ENCODE measurements around the gene TLR9. TPM values are rescaled to one million over a fixed set of nuclear protein-coding genes. Genes with fewer than 3 reads are reported as not detected.

The TLR9 gene
- total RNA-seq, 3 donors from 2014 or later: 0.29 TPM; not detected in 2

GRCh38 chr3:52233968-52234367, 8.5 kb upstream of the TLR9 start:
- no peak for DNase-seq (ENCODE audit: low spot score in 2 of 2)
- TF ChIP-seq CTCF (IDR thresholded peaks at IDR 0.05): no peak
- TF ChIP-seq POLR2AphosphoS5 (IDR thresholded peaks at IDR 0.05): no peak
- TF ChIP-seq POLR2A (IDR thresholded peaks at IDR 0.05): no peak
- H3K4me1 ChIP-seq: peaks cover 13 to 15% of the 10 kb centered on the region in 2 donors
- no peak overlapping the region for H3K4me3 ChIP-seq
- H3K36me3 ChIP-seq: peaks cover 5% of the 10 kb centered on the region
- peak overlapping the region in 1 of 2 donors; percentile 8 for H3K27ac ChIP-seq
- intact Hi-C loops (cut with DNase I; ENCODE audit: low total_unique reads): loop anchor here (10.0 kb wide), 1 partner anchor 91 kb away; no protein-coding TSS in a partner anchor
- H3K27me3 ChIP-seq: no peaks in the 10 kb centered on the region
- no peaks in the 10 kb centered on the region for H3K9me3 ChIP-seq

GRCh38 chr3:52233108-52233591, 7.7 kb upstream of the TLR9 start:
- TF ChIP-seq POLR2A (IDR thresholded peaks at IDR 0.05) (no peak), POLR2AphosphoS5 (IDR thresholded peaks at IDR 0.05) (no peak), CTCF (IDR thresholded peaks at IDR 0.05) (no peak)
- H3K27ac ChIP-seq: no peak overlapping the region
- H3K36me3 ChIP-seq: peaks cover 6% of the 10 kb centered on the region
- H3K4me1 ChIP-seq: peaks cover 13 to 14% of the 10 kb centered on the region in 2 donors
- H3K27me3 ChIP-seq: no peaks in the 10 kb centered on the region
- DNase-seq (ENCODE audit: low spot score in 2 of 2): no peak
- H3K9me3 ChIP-seq: no peaks in the 10 kb centered on the region
- H3K4me3 ChIP-seq: no peak overlapping the region
- intact Hi-C loops (cut with DNase I; ENCODE audit: low total_unique reads): loop anchor here (10.0 kb wide), 1 partner anchor 92 kb away; no protein-coding TSS in a partner anchor

- intact Hi-C loops (cut with DNase I; ENCODE audit: low total_unique reads): loop anchor here (10.0 kb wide), 1 partner anchor 92 kb away; no protein-coding TSS in a partner anchor
Observed at GRCh38 chr3:52232279-52233107, 7.0 kb upstream of the TLR9 start.

GRCh38 chr3:52231502-52232278, 6.2 kb upstream of the TLR9 start:
- Histone ChIP-seq H3K27ac (peak overlapping the region in 1 of 2 donors; percentile 1), H3K9me3 (no peaks in the 10 kb centered on the region), H3K4me1 (peaks cover 3 to 8% of the 10 kb centered on the region in 2 donors), H3K36me3 (peaks cover 6% of the 10 kb centered on the region), H3K4me3 (no peak overlapping the region), H3K27me3 (no peaks in the 10 kb centered on the region)
- TF ChIP-seq POLR2AphosphoS5 (IDR thresholded peaks at IDR 0.05) (peak in 2 of 3 donors; percentile 29 to 42), CTCF (IDR thresholded peaks at IDR 0.05) (peak; percentile 66 to 85 (median 73)), POLR2A (IDR thresholded peaks at IDR 0.05) (no peak)
- intact Hi-C loops (cut with DNase I; ENCODE audit: low total_unique reads): loop anchor here (10.0 kb wide), 1 partner anchor 93 kb away; no protein-coding TSS in a partner anchor
- peak in 1 of 2 donors; percentile 72 for DNase-seq (ENCODE audit: low spot score in 2 of 2)

More at GRCh38 chr3:52232279-52233107, 7.0 kb upstream of the TLR9 start:
- H3K9me3 ChIP-seq: no peaks in the 10 kb centered on the region
- peaks cover 9 to 13% of the 10 kb centered on the region in 2 donors for H3K4me1 ChIP-seq
- no peak for TF ChIP-seq CTCF (IDR thresholded peaks at IDR 0.05)
- no peak for TF ChIP-seq POLR2AphosphoS5 (IDR thresholded peaks at IDR 0.05)
- no peak for TF ChIP-seq POLR2A (IDR thresholded peaks at IDR 0.05)
- H3K4me3 ChIP-seq: no peak overlapping the region
- peak overlapping the region in 1 of 2 donors; percentile 1 for H3K27ac ChIP-seq
- peaks cover 6% of the 10 kb centered on the region for H3K36me3 ChIP-seq
- no peaks in the 10 kb centered on the region for H3K27me3 ChIP-seq
- DNase-seq (ENCODE audit: low spot score in 2 of 2): no peak
